ENCODE data around the gene MRPL21. TPM values are rescaled to one million over a fixed set of nuclear protein-coding genes. Genes with fewer than 3 reads are reported as not detected.

The MRPL21 gene
- total RNA-seq, result 10 to 100 TPM; 56.6 to 70.2 TPM

DNA sequence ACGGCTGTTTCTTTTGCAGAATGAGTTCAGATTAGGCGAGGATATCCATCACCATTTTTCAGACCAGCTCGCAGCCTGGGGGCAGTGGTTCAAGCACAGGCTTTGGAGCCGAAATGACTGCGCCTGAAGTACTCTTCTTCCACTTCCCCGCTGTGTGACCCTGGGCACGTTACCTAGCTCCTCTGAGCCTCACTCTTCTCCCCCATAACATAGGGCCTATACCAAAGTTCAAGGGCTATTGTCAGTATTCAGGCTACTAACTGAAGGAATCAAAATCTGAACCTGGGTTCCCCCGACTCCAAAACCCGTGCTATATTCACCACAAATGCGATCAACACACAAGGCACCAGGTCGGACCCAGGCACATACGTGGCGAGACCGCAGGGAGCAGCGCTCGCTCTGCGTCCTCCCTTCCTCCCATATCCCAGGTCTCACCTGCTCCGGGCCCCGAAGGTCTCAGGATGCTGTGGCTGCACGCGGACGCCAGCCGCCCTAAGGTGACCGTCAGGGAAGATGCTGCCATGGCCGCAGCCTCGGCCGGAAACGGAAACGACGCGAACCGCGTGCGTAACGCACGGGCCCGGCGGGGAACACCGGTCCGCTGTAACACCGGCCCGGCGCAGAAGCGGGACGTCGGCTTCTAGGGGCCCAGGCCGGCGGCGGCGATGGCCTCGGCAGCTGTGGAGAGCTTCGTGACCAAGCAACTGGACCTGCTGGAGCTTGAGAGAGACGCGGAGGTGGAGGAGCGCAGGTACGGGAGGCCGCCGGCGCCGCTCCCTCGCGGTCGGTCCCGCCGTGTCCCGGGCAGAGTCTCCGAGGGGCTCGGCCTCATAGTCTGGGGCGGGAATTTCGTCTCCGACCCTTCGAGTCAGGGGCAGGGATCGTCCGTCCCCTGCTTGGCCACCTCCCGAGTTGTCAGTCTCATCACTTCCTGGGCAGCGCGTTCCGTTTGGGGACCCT is at the start of gene MRPL21, which contains the start of gene IGHMBP2:
TSS of gene MRPL21 (minus strand) at position 545 of the 960 bp plus-strand sequence. CDS start at position 523, 22 bp downstream.
TSS of gene IGHMBP2 (plus strand) at position 604 of the 960 bp plus-strand sequence. CDS start at position 666, 62 bp downstream.
- ATAC-seq (peak; percentile 96), DNase-seq (peak; percentile 89)
- Mint-ChIP-seq H3K27me3 (no peaks in the 10 kb centered on the region), H3K36me3 (peaks cover 8% of the 10 kb centered on the region), H3K27ac (peak within 1 kb of the TSS; percentile 93), H3K4me1 (peaks cover 35% of the 10 kb centered on the region), H3K9me3 (ENCODE audit: low read depth) (no peaks in the 10 kb centered on the region), H3K4me3 (peak within 1 kb of the TSS; percentile 99)
- CTCF ChIA-PET, result interaction anchor here (1.2 to 1.6 kb wide), 2 partner anchors 141 to 144 kb away, joined by 3 read pairs; no protein-coding TSS in a partner anchor

- Mint-ChIP-seq H3K4me1 (peaks cover 2% of the 10 kb centered on the region), H3K36me3 (no peaks in the 10 kb centered on the region), H3K27me3 (no peaks in the 10 kb centered on the region), H3K27ac (no peak overlapping the region), H3K9me3 (ENCODE audit: low read depth) (no peaks in the 10 kb centered on the region), H3K4me3 (no peak overlapping the region)
- DNase-seq (no peak), ATAC-seq (no peak)
- CTCF ChIA-PET, result interaction anchor here (1.4 kb wide), 1 partner anchor 13 kb away, joined by 4 read pairs; no protein-coding TSS in a partner anchor
Measured at GRCh38 chr11:68950762-68951161, 47.1 kb upstream of the MRPL21 start.

DNA sequence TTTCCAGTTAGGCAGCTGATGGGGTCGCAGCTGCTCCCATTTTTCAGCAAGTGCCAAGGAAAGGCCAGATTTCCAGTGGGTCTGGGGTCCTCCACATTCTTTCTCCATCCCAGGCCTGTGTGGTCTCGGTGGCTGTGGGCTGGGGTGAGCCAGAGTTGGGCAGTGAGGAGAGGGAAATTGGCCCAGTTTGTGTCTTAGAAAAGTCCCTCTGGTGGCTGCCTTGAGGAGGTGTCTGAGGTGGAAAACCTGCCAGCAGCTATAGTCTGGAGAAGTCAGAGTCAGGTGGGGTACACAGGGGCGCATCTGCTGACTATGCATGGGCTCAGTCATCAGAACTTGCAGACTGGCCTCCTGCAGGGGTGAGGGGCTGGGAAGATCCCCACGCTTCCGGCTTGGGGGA is 46.6 kb upstream of the MRPL21 start:
- Mint-ChIP-seq H3K27ac (no peak overlapping the region), H3K27me3 (no peaks in the 10 kb centered on the region), H3K4me3 (no peak overlapping the region), H3K36me3 (no peaks in the 10 kb centered on the region), H3K9me3 (ENCODE audit: low read depth) (no peaks in the 10 kb centered on the region), H3K4me1 (peaks cover 1% of the 10 kb centered on the region)
- CTCF ChIA-PET, result no interaction called here
- DNase-seq (no peak), ATAC-seq (peak; percentile 49)

DNA sequence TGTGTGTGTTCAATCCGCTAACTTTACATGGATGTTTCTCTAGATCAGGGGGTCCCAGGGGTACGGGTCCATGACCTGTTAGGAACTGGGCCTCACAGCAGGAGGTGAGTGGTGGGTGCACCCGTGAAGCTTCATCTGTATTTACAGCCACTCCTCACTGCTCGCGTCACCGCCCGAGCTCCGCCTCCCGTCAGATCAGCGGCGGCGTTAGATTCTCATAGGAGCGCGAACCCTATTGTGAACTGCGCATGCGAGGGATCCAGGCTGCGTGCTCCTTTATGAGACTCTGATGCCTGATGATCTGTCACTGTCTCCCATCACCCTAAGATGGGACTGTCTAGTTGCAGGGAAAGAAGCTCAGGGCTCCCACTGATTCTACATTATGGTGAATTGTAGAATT is 45.3 kb upstream of the MRPL21 start:
- no peaks in the 10 kb centered on the region for H3K36me3 Mint-ChIP-seq
- no peak overlapping the region for H3K27ac Mint-ChIP-seq
- no peaks in the 10 kb centered on the region for H3K4me1 Mint-ChIP-seq
- CTCF ChIA-PET, result no interaction called here
- no peak overlapping the region for H3K4me3 Mint-ChIP-seq
- H3K27me3 Mint-ChIP-seq, result no peaks in the 10 kb centered on the region
- no peaks in the 10 kb centered on the region for H3K9me3 Mint-ChIP-seq (ENCODE audit: low read depth)
- ATAC-seq (no peak), DNase-seq (no peak)

DNA sequence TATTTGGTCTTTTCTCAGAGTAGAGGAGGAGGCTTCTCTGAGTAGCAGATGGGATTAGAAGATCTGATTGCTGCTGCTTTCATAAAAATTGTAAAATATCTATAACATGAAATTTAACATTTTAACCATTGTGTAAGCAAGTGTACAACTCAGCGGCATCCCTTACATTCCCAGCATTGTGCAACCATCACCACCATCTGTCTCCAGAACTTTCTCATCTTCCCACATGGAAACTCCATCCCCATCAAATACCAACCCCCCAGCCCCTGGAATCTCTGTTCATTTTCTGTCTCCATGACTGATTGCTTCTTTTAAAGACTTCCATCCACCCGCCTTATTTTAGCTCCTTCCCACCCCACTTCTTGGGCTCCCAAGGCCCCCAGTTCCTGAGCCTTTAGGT is 44.9 kb upstream of the MRPL21 start:
- CTCF ChIA-PET, result no interaction called here
- no peak for ATAC-seq
- Mint-ChIP-seq H3K36me3 (no peaks in the 10 kb centered on the region), H3K4me3 (no peak overlapping the region), H3K4me1 (no peaks in the 10 kb centered on the region), H3K27me3 (no peaks in the 10 kb centered on the region), H3K27ac (no peak overlapping the region), H3K9me3 (ENCODE audit: low read depth) (no peaks in the 10 kb centered on the region)
- no peak for DNase-seq

DNA sequence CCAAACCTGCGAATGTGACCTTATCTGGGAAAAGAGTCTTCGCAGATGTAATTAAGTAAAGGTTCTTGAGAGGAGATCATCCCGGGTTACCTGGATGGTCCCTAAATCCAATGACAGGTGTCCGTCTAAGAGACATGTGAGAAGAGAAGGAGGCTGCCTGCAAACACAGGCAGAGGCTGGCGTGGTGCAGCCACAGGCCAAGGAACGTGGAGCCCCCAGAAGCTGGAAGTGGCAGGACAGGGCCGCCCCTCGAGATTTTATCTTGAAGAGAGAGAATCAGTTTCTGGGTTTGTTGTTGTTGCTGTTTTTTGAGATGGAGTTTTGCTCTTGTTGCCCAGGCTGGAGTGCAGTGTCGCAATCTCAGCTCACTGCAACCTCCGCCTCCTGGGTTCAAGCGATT is 43.5 kb upstream of the MRPL21 start:
- Mint-ChIP-seq H3K27me3 (no peaks in the 10 kb centered on the region), H3K36me3 (no peaks in the 10 kb centered on the region), H3K27ac (no peak overlapping the region), H3K4me1 (no peaks in the 10 kb centered on the region), H3K9me3 (ENCODE audit: low read depth) (no peaks in the 10 kb centered on the region), H3K4me3 (no peak overlapping the region)
- no peak for ATAC-seq
- no peak for DNase-seq
- CTCF ChIA-PET, result no interaction called here

DNA sequence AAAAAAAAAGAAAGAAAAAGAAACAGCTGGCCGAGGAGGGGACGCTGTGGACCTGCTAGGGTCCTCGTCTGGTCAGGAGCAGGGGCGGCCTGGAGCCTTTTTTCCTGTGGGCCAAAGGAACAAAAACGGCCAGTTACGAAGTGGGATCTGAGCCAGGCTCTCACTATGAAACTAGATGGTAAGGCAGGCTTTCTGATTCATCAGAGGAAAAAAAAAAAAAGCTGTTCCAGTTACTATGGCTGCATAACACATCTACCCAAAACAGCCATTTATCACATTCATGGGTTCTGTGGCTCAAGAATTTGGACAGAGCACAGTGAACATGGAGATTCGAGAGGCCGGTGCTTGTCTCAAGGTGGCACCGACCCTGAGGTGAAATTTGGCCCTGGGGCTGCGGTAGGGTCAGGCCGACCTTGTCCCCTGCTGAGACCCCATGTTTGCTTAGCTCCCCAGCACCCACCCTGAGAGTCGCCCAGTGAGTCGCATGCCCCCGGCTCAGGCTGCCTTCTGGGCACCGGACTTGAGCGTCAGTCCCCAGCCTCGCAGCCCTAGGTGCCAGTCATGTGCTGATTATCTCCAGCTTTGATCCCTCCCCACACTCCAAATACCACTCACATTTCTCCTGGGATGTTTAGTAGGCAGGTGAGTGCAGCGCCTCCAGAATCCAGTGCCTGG is 42.9 kb upstream of the MRPL21 start:
- CTCF ChIA-PET, result no interaction called here
- no peak overlapping the region for H3K27ac Mint-ChIP-seq

DNA sequence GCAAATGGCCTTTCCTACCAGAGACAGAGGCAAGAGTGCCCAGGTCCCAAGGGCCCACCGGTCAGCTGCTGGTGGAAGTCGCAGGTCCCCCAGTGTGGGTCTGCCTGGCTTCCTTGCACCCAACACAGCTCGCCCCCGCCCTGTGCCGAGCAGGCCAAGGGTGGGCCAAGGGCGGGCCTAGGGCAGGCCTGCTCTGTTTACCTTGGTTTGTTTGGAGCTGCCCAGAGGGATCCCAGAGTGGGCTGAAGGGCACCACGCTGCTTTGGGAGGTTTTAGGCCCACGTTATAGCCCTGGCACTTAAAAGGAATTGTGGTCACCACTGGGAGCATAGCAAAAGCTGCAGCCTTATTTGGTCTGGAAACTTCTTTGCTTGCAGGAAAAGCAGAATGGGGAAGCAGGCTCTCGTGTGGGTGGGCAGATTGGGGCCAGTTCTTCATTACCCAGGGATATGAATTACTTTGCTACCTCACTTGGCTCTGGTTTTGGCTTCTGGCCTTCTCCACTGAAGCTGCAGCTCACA is 39.2 kb upstream of the MRPL21 start:
- DNase-seq (no peak), ATAC-seq (no peak)
- H3K4me3 Mint-ChIP-seq, result no peak overlapping the region
- CTCF ChIA-PET, result no interaction called here
- no peak overlapping the region for H3K27ac Mint-ChIP-seq
- no peaks in the 10 kb centered on the region for H3K4me1 Mint-ChIP-seq
- no peaks in the 10 kb centered on the region for H3K27me3 Mint-ChIP-seq
- no peaks in the 10 kb centered on the region for H3K9me3 Mint-ChIP-seq (ENCODE audit: low read depth)
- H3K36me3 Mint-ChIP-seq, result peaks cover 3% of the 10 kb centered on the region

More for the DNA sequence above, 42.9 kb upstream of the MRPL21 start:
- Mint-ChIP-seq H3K4me3 (no peak overlapping the region), H3K36me3 (no peaks in the 10 kb centered on the region), H3K27me3 (no peaks in the 10 kb centered on the region), H3K9me3 (ENCODE audit: low read depth) (no peaks in the 10 kb centered on the region), H3K4me1 (no peaks in the 10 kb centered on the region)
- no peak for ATAC-seq
- no peak for DNase-seq

- no peak for DNase-seq
- Mint-ChIP-seq H3K4me3 (no peak overlapping the region), H3K9me3 (ENCODE audit: low read depth) (no peaks in the 10 kb centered on the region), H3K4me1 (no peaks in the 10 kb centered on the region), H3K36me3 (peaks cover 3% of the 10 kb centered on the region), H3K27ac (no peak overlapping the region), H3K27me3 (no peaks in the 10 kb centered on the region)
- no peak for ATAC-seq
- CTCF ChIA-PET, result no interaction called here
Measured at GRCh38 chr11:68942095-68942620, 38.5 kb upstream of the MRPL21 start.

- H3K36me3 Mint-ChIP-seq, result peaks cover 3% of the 10 kb centered on the region
- DNase-seq (no peak), ATAC-seq (no peak)
- H3K27me3 Mint-ChIP-seq, result no peaks in the 10 kb centered on the region
- no peaks in the 10 kb centered on the region for H3K9me3 Mint-ChIP-seq (ENCODE audit: low read depth)
- no peak overlapping the region for H3K27ac Mint-ChIP-seq
- CTCF ChIA-PET, result no interaction called here
- H3K4me3 Mint-ChIP-seq, result no peak overlapping the region
- no peaks in the 10 kb centered on the region for H3K4me1 Mint-ChIP-seq
Measured at GRCh38 chr11:68941324-68942094, 37.9 kb upstream of the MRPL21 start.

- CTCF ChIA-PET, result no interaction called here
- Mint-ChIP-seq H3K36me3 (peaks cover 3% of the 10 kb centered on the region), H3K9me3 (ENCODE audit: low read depth) (no peaks in the 10 kb centered on the region), H3K4me1 (no peaks in the 10 kb centered on the region), H3K27me3 (no peaks in the 10 kb centered on the region), H3K27ac (no peak overlapping the region), H3K4me3 (no peak overlapping the region)
- ATAC-seq, result no peak
- no peak for DNase-seq
Measured at GRCh38 chr11:68940651-68941323, 37.2 kb upstream of the MRPL21 start.

- Mint-ChIP-seq H3K27me3 (no peaks in the 10 kb centered on the region), H3K4me1 (no peaks in the 10 kb centered on the region), H3K9me3 (ENCODE audit: low read depth) (no peaks in the 10 kb centered on the region), H3K4me3 (no peak overlapping the region), H3K36me3 (peaks cover 7% of the 10 kb centered on the region), H3K27ac (no peak overlapping the region)
- ATAC-seq, result no peak
- DNase-seq, result no peak
- CTCF ChIA-PET, result no interaction called here
Measured at GRCh38 chr11:68939583-68940555, 36.2 kb upstream of the MRPL21 start.
